ENCODE results near the gene ADAMTS8.

ADAMTS8 gene

GRCh38 chr11:130470832-130471706 lies 42.7 kb upstream of the ADAMTS8 start:
- H3K27me3 ChIP-seq (ENCODE audit: insufficient read depth, low read length, poor library complexity): no peaks in the 10 kb centered on the region
- H3K36me3 ChIP-seq (ENCODE audit: control insufficient read depth, insufficient read depth, low read length): no peaks in the 10 kb centered on the region
- whole genome bisulfite sequencing (ENCODE audit: extremely low coverage, insufficient coverage, low lambda C conversion rate): no CpG with 5 or more reads among the region's 20 CpGs

GRCh38 chr11:130469181-130469580 lies 40.8 kb upstream of the ADAMTS8 start:
- Histone ChIP-seq H3K27me3 (ENCODE audit: insufficient read depth, low read length, poor library complexity) (no peaks in the 10 kb centered on the region), H3K23ac (ENCODE audit: low read length) (no peak overlapping the region), H3K56ac (ENCODE audit: low read length) (no peak overlapping the region), H3K79me2 (ENCODE audit: control insufficient read depth, insufficient read depth, low read length) (no peaks in the 10 kb centered on the region), H4K8ac (ENCODE audit: low read depth, low read length) (no peak overlapping the region), H3K4me3 (ENCODE audit: low read length) (no peak overlapping the region), H3K27ac (ENCODE audit: low read depth, low read length) (no peak overlapping the region), H3K4me1 (ENCODE audit: control insufficient read depth, low read depth, low read length) (no peaks in the 10 kb centered on the region), H4K5ac (ENCODE audit: low read length) (no peak overlapping the region), H3K9ac (ENCODE audit: low read length) (no peak overlapping the region), H3K79me1 (ENCODE audit: low read length) (no peaks in the 10 kb centered on the region), H2BK120ac (ENCODE audit: low read depth, low read length) (no peak overlapping the region), H2BK5ac (ENCODE audit: low read length) (no peak overlapping the region), H2BK15ac (replicated peaks; ENCODE audit: low read depth) (no peak overlapping the region), H3K18ac (ENCODE audit: low read length) (no peak overlapping the region), H3K4me2 (ENCODE audit: low read length) (no peak overlapping the region), H3K36me3 (ENCODE audit: control insufficient read depth, insufficient read depth, low read length) (no peaks in the 10 kb centered on the region), H3K4ac (ENCODE audit: low read depth, low read length) (no peak overlapping the region), H2AK5ac (ENCODE audit: low read length) (no peak overlapping the region)
- DNase-seq: no peak
- WGBS (ENCODE audit: extremely low coverage, insufficient coverage, low lambda C conversion rate): no CpG with 5 or more reads among the region's 6 CpGs

More at GRCh38 chr11:130470832-130471706, 42.7 kb upstream of the ADAMTS8 start:
- Histone ChIP-seq H2BK15ac (replicated peaks; ENCODE audit: low read depth) (no peak overlapping the region), H3K79me2 (ENCODE audit: control insufficient read depth, insufficient read depth, low read length) (no peaks in the 10 kb centered on the region), H3K4me2 (ENCODE audit: low read length) (no peak overlapping the region), H4K5ac (ENCODE audit: low read length) (no peak overlapping the region), H3K18ac (ENCODE audit: low read length) (no peak overlapping the region), H3K56ac (ENCODE audit: low read length) (no peak overlapping the region), H3K4me3 (ENCODE audit: low read length) (no peak overlapping the region), H2AK5ac (ENCODE audit: low read length) (no peak overlapping the region), H4K8ac (ENCODE audit: low read depth, low read length) (no peak overlapping the region), H2BK120ac (ENCODE audit: low read depth, low read length) (no peak overlapping the region), H3K4ac (ENCODE audit: low read depth, low read length) (no peak overlapping the region), H3K23ac (ENCODE audit: low read length) (no peak overlapping the region), H3K79me1 (ENCODE audit: low read length) (no peaks in the 10 kb centered on the region), H3K27ac (ENCODE audit: low read depth, low read length) (no peak overlapping the region), H3K9ac (ENCODE audit: low read length) (no peak overlapping the region), H3K4me1 (ENCODE audit: control insufficient read depth, low read depth, low read length) (no peaks in the 10 kb centered on the region), H2BK5ac (ENCODE audit: low read length) (no peak overlapping the region)
- DNase-seq: no peak

GRCh38 chr11:130467116-130467900 lies 38.9 kb upstream of the ADAMTS8 start:
- Histone ChIP-seq H3K23ac (ENCODE audit: low read length) (no peak overlapping the region), H3K27ac (ENCODE audit: low read depth, low read length) (no peak overlapping the region), H4K5ac (ENCODE audit: low read length) (no peak overlapping the region), H2AK5ac (ENCODE audit: low read length) (no peak overlapping the region), H3K4me2 (ENCODE audit: low read length) (no peak overlapping the region), H3K18ac (ENCODE audit: low read length) (no peak overlapping the region), H2BK5ac (ENCODE audit: low read length) (no peak overlapping the region), H2BK15ac (replicated peaks; ENCODE audit: low read depth) (no peak overlapping the region), H3K9ac (ENCODE audit: low read length) (no peak overlapping the region), H3K4me1 (ENCODE audit: control insufficient read depth, low read depth, low read length) (no peaks in the 10 kb centered on the region), H3K79me1 (ENCODE audit: low read length) (no peaks in the 10 kb centered on the region), H3K27me3 (ENCODE audit: insufficient read depth, low read length, poor library complexity) (no peaks in the 10 kb centered on the region), H2BK120ac (ENCODE audit: low read depth, low read length) (no peak overlapping the region), H3K4ac (ENCODE audit: low read depth, low read length) (no peak overlapping the region), H3K4me3 (ENCODE audit: low read length) (no peak overlapping the region), H3K36me3 (ENCODE audit: control insufficient read depth, insufficient read depth, low read length) (no peaks in the 10 kb centered on the region), H4K8ac (ENCODE audit: low read depth, low read length) (no peak overlapping the region), H3K56ac (ENCODE audit: low read length) (no peak overlapping the region), H3K79me2 (ENCODE audit: control insufficient read depth, insufficient read depth, low read length) (no peaks in the 10 kb centered on the region)
- WGBS (ENCODE audit: extremely low coverage, insufficient coverage, low lambda C conversion rate): no CpG with 5 or more reads among the region's 10 CpGs
- no peak for DNase-seq

- no peak overlapping the region for H2BK120ac ChIP-seq (ENCODE audit: low read depth, low read length)
- no peak overlapping the region for H3K23ac ChIP-seq (ENCODE audit: low read length)
- H3K56ac ChIP-seq (ENCODE audit: low read length): no peak overlapping the region
- H3K79me2 ChIP-seq (ENCODE audit: control insufficient read depth, insufficient read depth, low read length): no peaks in the 10 kb centered on the region
- no peak overlapping the region for H3K4ac ChIP-seq (ENCODE audit: low read depth, low read length)
- H2AK5ac ChIP-seq (ENCODE audit: low read length): no peak overlapping the region
- no peaks in the 10 kb centered on the region for H3K36me3 ChIP-seq (ENCODE audit: control insufficient read depth, insufficient read depth, low read length)
- no peaks in the 10 kb centered on the region for H3K4me1 ChIP-seq (ENCODE audit: control insufficient read depth, low read depth, low read length)
- H4K5ac ChIP-seq (ENCODE audit: low read length): no peak overlapping the region
- H3K18ac ChIP-seq (ENCODE audit: low read length): no peak overlapping the region
- H3K4me3 ChIP-seq (ENCODE audit: low read length): no peak overlapping the region
- DNase-seq: no peak
- no peaks in the 10 kb centered on the region for H3K79me1 ChIP-seq (ENCODE audit: low read length)
- no peak overlapping the region for H3K9ac ChIP-seq (ENCODE audit: low read length)
- WGBS (ENCODE audit: extremely low coverage, insufficient coverage, low lambda C conversion rate): no CpG with 5 or more reads among the region's 5 CpGs
- H2BK15ac ChIP-seq (replicated peaks; ENCODE audit: low read depth): no peak overlapping the region
- no peak overlapping the region for H3K4me2 ChIP-seq (ENCODE audit: low read length)
- no peak overlapping the region for H4K8ac ChIP-seq (ENCODE audit: low read depth, low read length)
- no peak overlapping the region for H3K27ac ChIP-seq (ENCODE audit: low read depth, low read length)
- H2BK5ac ChIP-seq (ENCODE audit: low read length): no peak overlapping the region
- H3K27me3 ChIP-seq (ENCODE audit: insufficient read depth, low read length, poor library complexity): no peaks in the 10 kb centered on the region
These were observed 36.9 kb upstream of the ADAMTS8 start for GRCh38 chr11:130465263-130465662.

- Histone ChIP-seq H3K27me3 (ENCODE audit: insufficient read depth, low read length, poor library complexity) (no peaks in the 10 kb centered on the region), H3K36me3 (ENCODE audit: control insufficient read depth, insufficient read depth, low read length) (no peaks in the 10 kb centered on the region), H3K79me2 (ENCODE audit: control insufficient read depth, insufficient read depth, low read length) (no peaks in the 10 kb centered on the region), H3K56ac (ENCODE audit: low read length) (no peak overlapping the region), H3K4me3 (ENCODE audit: low read length) (no peak overlapping the region), H3K4ac (ENCODE audit: low read depth, low read length) (no peak overlapping the region), H3K4me1 (ENCODE audit: control insufficient read depth, low read depth, low read length) (no peaks in the 10 kb centered on the region), H2BK5ac (ENCODE audit: low read length) (no peak overlapping the region), H3K23ac (ENCODE audit: low read length) (no peak overlapping the region), H2BK120ac (ENCODE audit: low read depth, low read length) (no peak overlapping the region), H4K5ac (ENCODE audit: low read length) (no peak overlapping the region), H3K79me1 (ENCODE audit: low read length) (no peaks in the 10 kb centered on the region), H3K27ac (ENCODE audit: low read depth, low read length) (no peak overlapping the region), H2BK15ac (replicated peaks; ENCODE audit: low read depth) (no peak overlapping the region), H3K18ac (ENCODE audit: low read length) (no peak overlapping the region), H4K8ac (ENCODE audit: low read depth, low read length) (no peak overlapping the region), H2AK5ac (ENCODE audit: low read length) (no peak overlapping the region), H3K9ac (ENCODE audit: low read length) (no peak overlapping the region), H3K4me2 (ENCODE audit: low read length) (no peak overlapping the region)
- no peak for DNase-seq
These were observed 35.9 kb upstream of the ADAMTS8 start for GRCh38 chr11:130464291-130464812.

Measured in mesendoderm (in vitro differentiated cells).